Muscle layer of duodenum (tissue), 2 donors: ENCODE data around the gene ADAMTS6.

Experiments used
- H3K27ac ChIP-seq: one replicate; pipeline ENCODE4 v1.7.0; 2013; ENCODE audit warnings: mild to moderate bottlenecking, low read length
- H3K27me3 ChIP-seq: one replicate; pipeline ENCODE4 v1.7.0; 2013; ENCODE audit warnings: low read depth, mild to moderate bottlenecking, control low read depth, low read length
- H3K36me3 ChIP-seq, 2 donors: one replicate each; pipeline ENCODE4 v1.7.0; 2013; ENCODE audit warnings: low read length in 2 of 2, control low read depth in 1 of 2, mild to moderate bottlenecking in 1 of 2; ENCODE audit not compliant: insufficient read depth in 2 of 2, control insufficient read depth in 1 of 2
- H3K4me1 ChIP-seq, 2 donors: one replicate each; pipeline ENCODE4 v1.7.0; 2013; ENCODE audit warnings: low read length in 2 of 2, mild to moderate bottlenecking in 2 of 2, control low read depth in 1 of 2, moderate library complexity in 1 of 2; ENCODE audit not compliant: insufficient read depth in 2 of 2, control insufficient read depth in 1 of 2
- H3K4me3 ChIP-seq, 2 donors: one replicate each; pipeline ENCODE4 v1.7.0; 2013; ENCODE audit warnings: low read length in 2 of 2, low read depth in 1 of 2, mild to moderate bottlenecking in 1 of 2
- H3K9me3 ChIP-seq, 2 donors: one replicate each; pipeline ENCODE4 v1.7.0; 2013; ENCODE audit warnings: low read length in 2 of 2, control low read depth in 1 of 2, mild to moderate bottlenecking in 1 of 2; ENCODE audit not compliant: control insufficient read depth in 1 of 2
- donor health status: healthy.

The ADAMTS6 gene

DNA sequence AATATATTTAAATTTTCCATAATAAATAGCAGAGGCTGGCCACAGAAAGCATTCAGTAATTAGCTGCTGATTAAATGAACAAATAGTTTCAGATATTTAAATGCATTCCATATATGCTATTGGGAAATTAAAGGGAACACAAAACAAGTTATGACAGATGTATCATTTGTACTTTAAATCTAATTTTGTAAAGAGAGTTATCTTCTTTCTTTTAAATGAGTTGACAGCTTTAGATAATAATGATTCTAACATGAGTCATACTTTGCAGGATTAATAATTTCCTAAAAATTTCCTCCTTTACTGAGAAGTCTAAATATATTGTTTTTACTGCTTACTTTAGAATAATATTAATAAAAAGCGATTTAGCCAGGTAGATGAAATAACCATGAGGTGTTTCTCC is 320.1 kb downstream of the ADAMTS6 start:
- H3K27me3 ChIP-seq, result no peaks in the 10 kb centered on the region
- H3K27ac ChIP-seq, result no peak overlapping the region
- H3K9me3 ChIP-seq, result no peaks in the 10 kb centered on the region
- H3K4me3 ChIP-seq, result no peak overlapping the region
- H3K4me1 ChIP-seq, result no peaks in the 10 kb centered on the region
- no peaks in the 10 kb centered on the region for H3K36me3 ChIP-seq

DNA sequence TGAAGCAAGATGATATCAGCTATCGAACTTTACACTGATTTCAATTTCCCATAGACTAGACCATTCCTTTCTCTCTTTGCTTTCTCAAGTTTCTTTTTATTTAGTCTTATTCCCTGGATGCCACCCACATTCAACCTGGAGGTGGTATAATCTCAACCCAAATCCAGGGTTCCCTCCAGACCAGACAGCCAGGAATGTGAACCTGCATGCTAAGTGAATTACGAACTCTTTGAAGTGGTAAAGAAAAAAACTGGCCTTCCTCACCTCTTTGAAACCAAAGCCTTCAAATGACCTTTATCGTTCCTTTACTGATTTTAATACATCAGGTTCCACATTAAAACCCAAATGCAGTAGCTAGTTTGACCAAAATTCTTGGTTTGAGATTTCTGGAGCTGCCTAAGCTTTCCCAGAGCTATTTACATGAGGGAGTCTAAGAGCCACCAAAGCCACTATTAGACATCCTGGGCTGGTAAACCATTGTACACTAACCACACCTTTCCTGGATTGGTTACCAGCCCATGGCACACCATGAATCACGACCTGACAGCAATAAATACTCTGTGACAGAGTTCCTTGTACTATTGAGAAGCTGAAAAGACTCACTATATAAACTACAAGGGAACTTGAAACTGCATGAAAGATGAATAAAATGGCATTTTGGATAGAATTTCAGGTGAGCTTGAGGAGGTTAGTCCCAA is 323.7 kb downstream of the ADAMTS6 start:
- no peaks in the 10 kb centered on the region for H3K9me3 ChIP-seq

DNA sequence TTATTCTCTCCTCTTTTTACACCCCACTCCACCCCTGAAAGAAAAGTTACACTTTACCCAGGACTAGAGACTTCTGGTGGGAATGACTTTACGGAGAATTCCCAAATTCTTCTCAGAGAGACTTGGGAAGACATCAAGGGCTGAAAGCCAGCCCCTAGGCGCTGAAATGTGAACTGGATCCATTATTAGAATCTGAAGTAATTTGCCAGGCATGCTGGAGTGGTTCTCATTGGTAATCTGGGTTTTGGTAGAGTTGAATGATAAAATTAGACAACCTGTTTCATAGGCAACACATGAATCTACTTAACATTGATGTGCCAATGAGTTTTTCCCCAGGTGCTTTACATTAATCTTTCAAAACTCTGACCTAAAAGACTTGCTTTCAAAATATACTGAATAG is 324.8 kb downstream of the ADAMTS6 start:
- Histone ChIP-seq H3K9me3 (no peaks in the 10 kb centered on the region), H3K4me1 (no peaks in the 10 kb centered on the region)

More for the DNA sequence above, 323.7 kb downstream of the ADAMTS6 start:
- H3K36me3 ChIP-seq, result no peaks in the 10 kb centered on the region
- no peaks in the 10 kb centered on the region for H3K4me1 ChIP-seq
- no peaks in the 10 kb centered on the region for H3K27me3 ChIP-seq
- H3K4me3 ChIP-seq, result no peak overlapping the region
- no peak overlapping the region for H3K27ac ChIP-seq

DNA sequence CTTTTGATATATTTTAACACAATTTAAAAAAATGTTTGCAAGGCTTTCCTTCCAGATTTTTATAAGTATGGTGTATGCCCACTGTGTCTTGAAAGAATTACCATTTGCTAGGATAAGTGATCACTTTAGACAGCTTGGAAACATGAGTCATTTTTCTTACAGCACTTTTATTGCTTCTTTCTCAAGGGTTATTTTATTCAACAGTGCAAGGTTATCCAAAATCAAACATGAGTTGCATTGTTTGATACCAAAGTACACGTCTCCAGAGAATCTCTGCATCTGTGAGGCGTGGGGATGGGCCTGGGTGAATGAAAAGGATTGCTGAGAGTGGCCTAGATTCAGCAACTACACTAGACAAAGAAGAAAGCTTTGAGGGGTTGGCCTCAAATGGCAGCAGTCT is 329.6 kb downstream of the ADAMTS6 start:
- Histone ChIP-seq H3K4me1 (no peaks in the 10 kb centered on the region), H3K27me3 (no peaks in the 10 kb centered on the region), H3K27ac (no peak overlapping the region), H3K4me3 (no peak overlapping the region), H3K9me3 (no peaks in the 10 kb centered on the region), H3K36me3 (no peaks in the 10 kb centered on the region)

More for the DNA sequence above, 324.8 kb downstream of the ADAMTS6 start:
- no peak overlapping the region for H3K4me3 ChIP-seq
- H3K36me3 ChIP-seq, result no peaks in the 10 kb centered on the region
- no peaks in the 10 kb centered on the region for H3K27me3 ChIP-seq
- no peak overlapping the region for H3K27ac ChIP-seq

DNA sequence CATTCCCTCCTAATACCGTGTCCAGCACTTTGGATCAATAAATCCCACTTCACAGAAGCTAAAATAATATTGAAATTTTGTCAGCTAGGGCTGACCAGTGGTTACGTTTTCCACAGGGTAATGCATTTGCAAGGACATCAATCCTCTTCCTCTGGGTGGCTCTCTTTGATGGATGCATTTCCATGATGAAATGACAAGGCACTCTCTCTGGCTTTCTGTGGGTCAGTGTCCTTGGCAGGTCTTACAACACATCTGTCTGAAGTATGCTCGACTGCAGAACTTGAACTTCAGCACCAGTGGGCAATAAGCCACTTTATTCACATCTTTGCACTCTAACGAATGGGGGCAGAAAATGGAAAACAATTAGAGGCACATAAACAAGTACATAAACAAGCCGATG is 330.1 kb downstream of the ADAMTS6 start:
- Histone ChIP-seq H3K4me1 (no peaks in the 10 kb centered on the region), H3K36me3 (no peaks in the 10 kb centered on the region), H3K4me3 (no peak overlapping the region), H3K9me3 (no peaks in the 10 kb centered on the region), H3K27me3 (no peaks in the 10 kb centered on the region), H3K27ac (no peak overlapping the region)

DNA sequence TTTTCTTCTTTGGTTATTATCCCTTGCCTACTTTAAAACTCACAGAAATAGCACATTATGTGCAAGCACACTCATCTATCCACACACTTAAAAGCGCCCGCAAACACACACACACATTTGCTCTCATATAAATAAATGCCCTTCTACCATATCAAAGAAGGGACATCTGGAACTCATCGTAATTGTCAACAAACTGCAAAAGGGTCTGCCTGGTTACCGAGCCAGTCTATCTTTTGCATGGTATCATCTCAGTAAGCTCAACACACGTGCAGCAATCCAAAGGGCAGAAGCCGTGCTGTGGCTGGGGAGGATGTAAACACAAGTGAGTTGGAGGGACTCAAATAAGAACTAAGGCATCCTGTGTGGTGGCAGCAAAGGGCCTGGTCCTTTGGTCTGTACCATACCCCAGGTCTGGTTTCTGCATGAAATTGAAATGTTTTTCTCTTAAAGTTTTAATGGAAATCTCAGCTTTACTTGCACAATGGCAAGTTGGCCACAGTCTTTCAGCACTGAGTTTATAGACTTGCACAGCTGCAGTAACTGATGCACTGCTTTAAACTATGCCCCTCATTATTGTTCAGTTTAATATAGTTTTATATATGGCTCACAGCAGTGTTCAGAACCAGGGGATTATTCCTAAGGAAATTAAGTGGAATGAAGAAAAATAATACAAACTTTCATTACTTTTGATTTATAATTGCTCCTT is 331.0 kb downstream of the ADAMTS6 start:
- Histone ChIP-seq H3K27ac (no peak overlapping the region), H3K4me1 (no peaks in the 10 kb centered on the region), H3K27me3 (no peaks in the 10 kb centered on the region), H3K36me3 (no peaks in the 10 kb centered on the region), H3K9me3 (no peaks in the 10 kb centered on the region), H3K4me3 (no peak overlapping the region)

DNA sequence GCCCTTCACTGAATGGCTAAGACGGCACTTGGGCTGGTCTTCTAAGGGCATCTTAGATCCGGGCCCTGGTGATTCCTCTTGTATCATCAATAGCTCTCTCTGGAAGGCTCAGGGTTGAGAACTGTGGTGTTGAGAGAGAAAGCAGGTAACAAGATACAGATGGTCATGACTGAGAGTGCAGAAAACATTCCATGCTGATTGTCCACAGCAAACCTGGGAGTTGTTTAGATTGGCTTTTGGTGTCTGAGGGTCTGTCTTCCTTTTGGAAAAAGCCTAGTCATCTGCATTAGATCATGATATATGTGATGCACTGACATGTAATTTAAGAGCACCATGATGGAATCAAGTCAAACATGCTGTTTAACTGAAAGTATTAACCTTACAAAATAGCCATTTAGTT is 331.9 kb downstream of the ADAMTS6 start:
- Histone ChIP-seq H3K9me3 (no peaks in the 10 kb centered on the region), H3K4me3 (no peak overlapping the region), H3K27me3 (no peaks in the 10 kb centered on the region), H3K36me3 (no peaks in the 10 kb centered on the region), H3K27ac (no peak overlapping the region), H3K4me1 (no peaks in the 10 kb centered on the region)

DNA sequence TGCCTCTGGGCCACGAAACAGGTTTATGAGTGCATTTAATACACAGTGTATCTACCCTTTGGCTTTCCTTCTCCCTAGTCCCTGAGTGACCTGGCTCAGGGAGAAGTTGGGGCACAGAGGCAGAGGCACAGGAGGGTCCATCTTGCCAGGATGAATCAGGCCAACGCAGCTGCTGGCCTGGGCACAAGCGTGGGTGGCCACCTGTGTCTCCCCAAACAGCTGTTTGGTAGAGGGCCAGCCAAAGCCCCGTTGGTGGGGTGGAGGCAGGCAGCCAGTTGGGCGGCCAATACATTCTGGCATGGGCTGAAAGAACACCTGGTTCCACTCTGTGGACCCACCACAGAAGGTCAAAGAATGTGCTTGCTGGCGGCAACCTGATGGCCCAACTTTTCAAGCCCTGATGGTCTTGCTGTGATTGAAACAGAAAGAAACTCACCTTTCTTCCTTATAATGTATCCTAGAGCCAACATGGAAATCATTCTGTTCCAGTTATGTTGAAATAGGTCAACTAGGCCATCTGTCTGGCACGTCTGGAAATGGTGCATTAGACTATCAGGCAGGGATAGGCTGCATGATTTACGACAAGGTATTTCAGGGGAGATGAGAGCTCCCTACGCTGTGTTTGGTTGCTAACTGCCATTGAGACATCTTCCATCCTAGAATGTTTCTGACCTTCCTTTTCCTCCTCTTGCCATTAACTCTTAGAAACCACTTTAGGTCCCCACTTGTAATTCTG is 337.4 kb downstream of the ADAMTS6 start:
- H3K27ac ChIP-seq, result no peak overlapping the region
- H3K36me3 ChIP-seq, result no peaks in the 10 kb centered on the region
- H3K27me3 ChIP-seq, result no peaks in the 10 kb centered on the region
- no peak overlapping the region for H3K4me3 ChIP-seq
- no peaks in the 10 kb centered on the region for H3K9me3 ChIP-seq
- no peaks in the 10 kb centered on the region for H3K4me1 ChIP-seq

DNA sequence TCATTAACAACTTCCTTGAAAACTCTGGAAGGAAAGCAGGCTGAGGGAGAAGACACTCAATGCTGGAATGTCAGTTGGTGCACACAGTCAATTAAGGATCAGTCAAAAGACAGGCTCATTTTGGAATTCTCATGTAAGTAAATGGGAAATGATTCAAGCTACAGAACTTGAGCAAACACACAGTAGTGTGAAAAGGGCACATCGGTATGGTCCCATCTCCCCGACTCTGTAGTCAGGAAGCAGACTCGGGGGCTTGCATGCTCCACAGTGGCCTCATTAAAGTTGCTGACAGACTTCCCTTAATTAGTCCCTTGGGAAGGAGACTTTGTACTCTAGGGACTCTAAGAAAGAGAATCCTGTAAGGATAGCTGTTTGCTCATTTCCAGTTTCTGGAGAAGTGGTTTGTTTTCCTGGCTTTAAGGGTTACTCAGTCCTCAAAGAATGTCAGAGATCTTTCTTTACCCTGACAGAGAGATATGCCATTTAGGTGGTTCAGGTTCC is 339.2 kb downstream of the ADAMTS6 start:
- H3K27me3 ChIP-seq, result no peaks in the 10 kb centered on the region

DNA sequence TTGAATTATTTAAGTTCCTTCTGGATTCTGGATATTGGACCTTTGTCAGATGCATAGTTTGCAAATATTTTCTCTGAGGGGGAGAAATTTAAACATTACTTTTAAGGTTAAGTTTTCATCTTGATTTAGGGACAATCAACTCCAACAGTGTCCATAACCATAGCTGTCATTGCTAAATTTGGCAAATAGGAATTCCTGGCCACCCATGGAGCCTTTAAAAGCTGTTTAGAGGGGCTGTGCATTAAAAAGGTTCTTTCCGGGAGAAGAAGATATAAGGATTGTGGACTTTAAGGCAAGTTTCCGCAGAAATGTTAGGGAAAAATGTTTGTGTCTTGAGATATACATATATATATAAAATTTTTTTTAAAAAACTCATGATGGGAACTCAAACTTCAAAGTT is 339.7 kb downstream of the ADAMTS6 start:
- no peak overlapping the region for H3K27ac ChIP-seq
- H3K4me1 ChIP-seq, result no peaks in the 10 kb centered on the region
- H3K27me3 ChIP-seq, result no peaks in the 10 kb centered on the region
- no peaks in the 10 kb centered on the region for H3K9me3 ChIP-seq
- no peaks in the 10 kb centered on the region for H3K36me3 ChIP-seq
- H3K4me3 ChIP-seq, result no peak overlapping the region

More for the DNA sequence above, 339.2 kb downstream of the ADAMTS6 start:
- no peaks in the 10 kb centered on the region for H3K36me3 ChIP-seq
- H3K4me3 ChIP-seq, result no peak overlapping the region
- no peaks in the 10 kb centered on the region for H3K9me3 ChIP-seq
- no peak overlapping the region for H3K27ac ChIP-seq
- no peaks in the 10 kb centered on the region for H3K4me1 ChIP-seq

DNA sequence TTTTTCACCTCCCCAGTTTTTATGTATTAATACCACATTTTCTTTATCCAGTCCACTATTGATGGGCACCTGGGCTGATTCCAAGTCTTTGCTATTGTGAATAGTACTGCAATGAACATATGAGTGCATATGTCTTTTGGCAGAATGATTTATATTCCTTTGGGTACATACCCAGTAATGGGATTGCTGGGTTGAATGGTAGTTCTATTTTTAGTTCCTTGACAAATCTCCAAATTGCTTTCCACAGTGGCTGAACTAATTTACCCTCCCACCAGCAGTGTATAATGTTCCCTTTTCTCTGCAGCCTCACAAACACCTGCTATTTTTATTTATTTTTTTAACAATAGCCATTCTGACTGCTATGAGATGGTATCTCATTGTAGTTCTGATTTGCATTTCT is 340.2 kb downstream of the ADAMTS6 start:
- H3K27me3 ChIP-seq, result no peaks in the 10 kb centered on the region
- H3K9me3 ChIP-seq, result no peaks in the 10 kb centered on the region
- no peak overlapping the region for H3K27ac ChIP-seq
- H3K4me3 ChIP-seq, result no peak overlapping the region
- no peaks in the 10 kb centered on the region for H3K36me3 ChIP-seq
- no peaks in the 10 kb centered on the region for H3K4me1 ChIP-seq
